ENCODE results near the gene PAK5.

DNA sequence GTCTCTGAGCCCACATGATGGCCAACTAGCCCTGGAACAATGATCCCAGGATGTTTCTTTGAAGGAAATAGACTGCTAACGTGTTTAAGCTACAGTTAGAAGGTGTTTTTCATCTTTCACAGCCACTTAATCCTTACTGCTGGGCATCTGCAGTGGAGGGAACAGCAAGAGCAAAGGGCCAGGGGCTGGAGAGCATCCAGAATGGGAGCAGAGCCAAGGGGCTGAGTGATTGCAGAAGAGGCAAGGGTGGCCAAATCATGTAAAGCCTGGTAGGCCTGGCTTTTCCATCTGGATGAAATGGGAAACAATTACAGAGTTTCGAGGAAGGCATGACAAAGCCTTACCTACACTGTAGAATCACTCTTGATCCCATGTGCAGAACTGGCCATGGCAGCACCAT is 343.2 kb downstream of the PAK5 start:
- TF ChIP-seq, protein P1, sequence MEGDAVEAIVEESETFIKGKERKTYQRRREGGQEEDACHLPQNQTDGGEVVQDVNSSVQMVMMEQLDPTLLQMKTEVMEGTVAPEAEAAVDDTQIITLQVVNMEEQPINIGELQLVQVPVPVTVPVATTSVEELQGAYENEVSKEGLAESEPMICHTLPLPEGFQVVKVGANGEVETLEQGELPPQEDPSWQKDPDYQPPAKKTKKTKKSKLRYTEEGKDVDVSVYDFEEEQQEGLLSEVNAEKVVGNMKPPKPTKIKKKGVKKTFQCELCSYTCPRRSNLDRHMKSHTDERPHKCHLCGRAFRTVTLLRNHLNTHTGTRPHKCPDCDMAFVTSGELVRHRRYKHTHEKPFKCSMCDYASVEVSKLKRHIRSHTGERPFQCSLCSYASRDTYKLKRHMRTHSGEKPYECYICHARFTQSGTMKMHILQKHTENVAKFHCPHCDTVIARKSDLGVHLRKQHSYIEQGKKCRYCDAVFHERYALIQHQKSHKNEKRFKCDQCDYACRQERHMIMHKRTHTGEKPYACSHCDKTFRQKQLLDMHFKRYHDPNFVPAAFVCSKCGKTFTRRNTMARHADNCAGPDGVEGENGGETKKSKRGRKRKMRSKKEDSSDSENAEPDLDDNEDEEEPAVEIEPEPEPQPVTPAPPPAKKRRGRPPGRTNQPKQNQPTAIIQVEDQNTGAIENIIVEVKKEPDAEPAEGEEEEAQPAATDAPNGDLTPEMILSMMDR (IDR thresholded peaks at IDR 0.05), result no peak
- TF ChIP-seq POLR2AphosphoS5 (IDR thresholded peaks at IDR 0.05; ENCODE audit: insufficient read depth in 1 of 2, low read depth in 1 of 2), result no peak
- TF ChIP-seq POLR2A (IDR thresholded peaks at IDR 0.05), result no peak
